GM23338 (cell line): ENCODE measurements around the gene CSRNP3. TPM values are rescaled to one million over a fixed set of nuclear protein-coding genes. Genes with fewer than 3 reads are reported as not detected.

Source experiments
- ATAC-seq: fragments of 200-7000 bp; cut with Tn5 transposase; 3 replicates; pipeline ENCODE4 v1.9.1; 2020
- DNase-seq: peaks from one replicate; pipeline ENCODE4 v3.0.0-alpha.2; 2015; ENCODE audit warnings: low spot score
- H2AFZ ChIP-seq: fragments of 200-600 bp; sonication (generic); 2 replicates; pipeline ENCODE4 v1.8.0; 2016; ENCODE audit warnings: antibody characterized with exemption, mild to moderate bottlenecking, moderate library complexity
- H3F3A ChIP-seq: fragments of 200-600 bp; sonication (generic); replicated peaks from 2 replicates; pipeline ENCODE4 v1.8.0; 2017; ENCODE audit warnings: antibody characterized with exemption, mixed run types, low read depth
- H3K27ac ChIP-seq: fragments of 200-600 bp; sonication (generic); 2 replicates; pipeline ENCODE4 v1.6.1; 2016; ENCODE audit warnings: low read depth
- H3K27me3 ChIP-seq: fragments of 200-600 bp; sonication (generic); 2 replicates; pipeline ENCODE4 v1.8.0; 2016; ENCODE audit warnings: mild to moderate bottlenecking, mixed run types, moderate library complexity; ENCODE audit not compliant: insufficient read depth
- H3K36me3 ChIP-seq: fragments of 200-600 bp; sonication (generic); 2 replicates; pipeline ENCODE4 v1.8.0; 2016; ENCODE audit warnings: mild to moderate bottlenecking; ENCODE audit not compliant: insufficient read depth
- H3K4me1 ChIP-seq: fragments of 200-600 bp; sonication (generic); 2 replicates; pipeline ENCODE4 v1.8.0; 2016; ENCODE audit warnings: mild to moderate bottlenecking, moderate library complexity; ENCODE audit not compliant: insufficient read depth
- H3K4me2 ChIP-seq: fragments of 200-600 bp; sonication (generic); 2 replicates; pipeline ENCODE4 v1.7.1; 2017; ENCODE audit warnings: mixed run types
- H3K4me3 ChIP-seq: fragments of 200-600 bp; sonication (generic); 2 replicates; pipeline ENCODE4 v1.6.1; 2016; ENCODE audit warnings: mixed run types
- H3K79me2 ChIP-seq: fragments of 200-600 bp; sonication (generic); replicated peaks from 2 replicates; pipeline ENCODE4 v1.8.0; 2017; ENCODE audit warnings: mild to moderate bottlenecking; ENCODE audit not compliant: insufficient read depth
- H3K9me2 ChIP-seq: fragments of 200-600 bp; sonication (generic); 2 replicates; pipeline ENCODE4 v1.8.0; 2017; ENCODE audit not compliant: insufficient read depth
- H4K20me1 ChIP-seq: fragments of 200-600 bp; sonication (generic); replicated peaks from 2 replicates; pipeline ENCODE4 v1.8.0; 2017; ENCODE audit warnings: mild to moderate bottlenecking; ENCODE audit not compliant: insufficient read depth
- H3K27ac Mint-ChIP-seq: 2 replicates; pipeline ENCODE4 v1.8.0; 2020; ENCODE audit warnings: inconsistent platforms, mild to moderate bottlenecking, moderate library complexity, mixed read lengths
- H3K27me3 Mint-ChIP-seq: 3 replicates; pipeline ENCODE4 v1.8.0; 2022; ENCODE audit warnings: low read depth, mild to moderate bottlenecking, moderate library complexity, mixed read lengths, inconsistent platforms; ENCODE audit not compliant: insufficient read depth, poor library complexity
- H3K36me3 Mint-ChIP-seq: 3 replicates; pipeline ENCODE4 v1.8.0; 2021; ENCODE audit warnings: low read depth, mild to moderate bottlenecking, inconsistent platforms, moderate library complexity, mixed read lengths
- H3K4me1 Mint-ChIP-seq: 3 replicates; pipeline ENCODE4 v1.8.0; 2020; ENCODE audit warnings: mild to moderate bottlenecking, inconsistent platforms, mixed read lengths
- H3K4me3 Mint-ChIP-seq: 3 replicates; pipeline ENCODE4 v1.8.0; 2021; ENCODE audit warnings: moderate library complexity, mild to moderate bottlenecking, inconsistent platforms, mixed read lengths
- H3K9me3 Mint-ChIP-seq: 3 replicates; pipeline ENCODE4 v1.8.0; 2020; ENCODE audit warnings: moderate library complexity, mild to moderate bottlenecking, inconsistent platforms, mixed read lengths
- CREB1 ChIP-seq: fragments of 250-450 bp; sonication (Bioruptor Pico); IDR thresholded peaks from 2 replicates; pipeline ENCODE4 v1.5.0; 2020; ENCODE audit warnings: low read depth, mild to moderate bottlenecking, moderate library complexity
- CTCF ChIP-seq, 2 experiments: fragments of 200-600 bp in 1 of 2; sonication (generic) in 1 of 2; conservative IDR thresholded peaks; 2 replicates each; pipeline versions ENCODE4 v1.5.1 to v1.6.1; 2016 to 2017; ENCODE audit warnings: antibody characterized with exemption in 2 of 2, low read depth in 2 of 2, mild to moderate bottlenecking in 2 of 2, moderate library complexity in 1 of 2
- EZH2phosphoT487 ChIP-seq: fragments of 200-600 bp; sonication (generic); IDR thresholded peaks from one replicate; pipeline ENCODE4 v1.8.1; 2018; ENCODE audit warnings: antibody characterized with exemption; ENCODE audit not compliant: unreplicated experiment
- JUNB ChIP-seq: IDR thresholded peaks from one replicate; pipeline ENCODE4 v1.6.1; 2016; ENCODE audit warnings: antibody characterized with exemption; ENCODE audit not compliant: unreplicated experiment
- NANOG ChIP-seq: IDR thresholded peaks from 2 replicates; pipeline ENCODE4 v1.6.1; 2016; ENCODE audit warnings: antibody characterized with exemption, borderline replicate concordance
- POLR2AphosphoS5 ChIP-seq: IDR thresholded peaks from 2 replicates; pipeline ENCODE4 v1.6.1; 2016; ENCODE audit warnings: antibody characterized with exemption, low read depth
- REST ChIP-seq: IDR thresholded peaks from one replicate; pipeline ENCODE4 v1.6.1; 2018; ENCODE audit warnings: antibody characterized with exemption; ENCODE audit not compliant: unreplicated experiment
- ZNF114 ChIP-seq: fragments of 250-450 bp; sonication (Bioruptor Pico); IDR thresholded peaks from 2 replicates; pipeline ENCODE4 v1.5.0; 2020; ENCODE audit warnings: mild to moderate bottlenecking, moderate library complexity
- ZNF331 ChIP-seq: fragments of 250-450 bp; sonication (Bioruptor Pico); IDR thresholded peaks from 2 replicates; pipeline ENCODE4 v1.5.0; 2020; ENCODE audit warnings: low read depth, mild to moderate bottlenecking, moderate library complexity
- polyA plus RNA-seq: library from polyadenylated mRNA; unstranded; fragments of >200 nt; fragmentation: Nextera tagmentation; extraction: Ambion mirVana; gene quantifications from 2 replicates; pipeline ENCODE4 v1.2.1, GENCODE V29; 2016
- total RNA-seq: library from RNA; depleted of rRNA; stranded (reverse); fragments of >200 nt; shearing (Covaris generic); gene quantifications from 2 replicates; pipeline ENCODE4 v1.2.3, GENCODE V29; 2014
- TF ChIP-seq, protein P1 (sequence below): IDR thresholded peaks from 2 replicates; pipeline ENCODE4 v1.6.1; 2016; ENCODE audit warnings: antibody characterized with exemption
- TF ChIP-seq, protein P2 (sequence below): fragments of 250-450 bp; sonication (Bioruptor Pico); IDR thresholded peaks from 2 replicates; pipeline ENCODE4 v1.5.0; 2020; ENCODE audit warnings: mild to moderate bottlenecking, moderate library complexity

CSRNP3 gene
- total and polyA plus RNA-seq, 2 experiments from 2014 or later = 3.8 to 6.8 TPM

DNA sequence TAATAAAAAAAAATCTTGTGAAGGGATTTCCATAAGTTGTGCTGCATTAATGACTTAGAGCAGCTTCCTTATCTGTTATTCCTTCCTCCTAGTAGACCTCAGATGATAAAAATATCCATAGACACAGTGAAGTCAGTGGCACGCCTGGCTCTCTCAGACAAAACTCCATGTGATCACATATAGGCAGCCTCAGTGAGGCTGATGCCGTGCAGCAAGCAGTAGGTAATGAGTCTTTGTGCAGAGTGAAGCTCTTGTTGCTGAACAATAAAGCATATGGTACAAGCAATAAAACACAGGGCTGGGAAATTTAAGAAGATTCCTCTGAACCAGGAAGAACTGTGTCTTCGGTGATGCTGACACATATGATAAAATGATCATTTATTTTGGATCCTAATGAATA is 102.7 kb downstream of the CSRNP3 start:
- peak overlapping the region; percentile 23; the same call in 1 of the 2 replicates for H3K27ac Mint-ChIP-seq
- Histone ChIP-seq H3K4me1 (peaks cover 9% of the 10 kb centered on the region), H3K4me2 (no peak overlapping the region), H3K4me3 (no peak overlapping the region), H2AFZ (no peak overlapping the region), H3K9me2 (no peaks in the 10 kb centered on the region), H3F3A (no peaks in the 10 kb centered on the region), H3K36me3 (no peaks in the 10 kb centered on the region), H3K79me2 (no peaks in the 10 kb centered on the region), H3K27ac (peak overlapping the region; percentile 24; the same call in 1 of the 2 replicates), H3K27me3 (no peaks in the 10 kb centered on the region), H4K20me1 (no peaks in the 10 kb centered on the region)
- H3K4me1 Mint-ChIP-seq = peaks cover 20% of the 10 kb centered on the region
- ATAC-seq = no peak
- no peak overlapping the region for H3K4me3 Mint-ChIP-seq
- H3K27me3 Mint-ChIP-seq = no peaks in the 10 kb centered on the region
- H3K36me3 Mint-ChIP-seq = no peaks in the 10 kb centered on the region
- H3K9me3 Mint-ChIP-seq = no peaks in the 10 kb centered on the region
- TF ChIP-seq CREB1 = no peak
- no peak for TF ChIP-seq JUNB
- no peak for TF ChIP-seq POLR2AphosphoS5
- TF ChIP-seq NANOG = no peak
- TF ChIP-seq EZH2phosphoT487 = no peak
- TF ChIP-seq ZNF114 (CRISPR knock-in tag) = no peak
- TF ChIP-seq, protein P1, sequence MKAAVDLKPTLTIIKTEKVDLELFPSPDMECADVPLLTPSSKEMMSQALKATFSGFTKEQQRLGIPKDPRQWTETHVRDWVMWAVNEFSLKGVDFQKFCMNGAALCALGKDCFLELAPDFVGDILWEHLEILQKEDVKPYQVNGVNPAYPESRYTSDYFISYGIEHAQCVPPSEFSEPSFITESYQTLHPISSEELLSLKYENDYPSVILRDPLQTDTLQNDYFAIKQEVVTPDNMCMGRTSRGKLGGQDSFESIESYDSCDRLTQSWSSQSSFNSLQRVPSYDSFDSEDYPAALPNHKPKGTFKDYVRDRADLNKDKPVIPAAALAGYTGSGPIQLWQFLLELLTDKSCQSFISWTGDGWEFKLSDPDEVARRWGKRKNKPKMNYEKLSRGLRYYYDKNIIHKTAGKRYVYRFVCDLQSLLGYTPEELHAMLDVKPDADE = no peak
- no peak for TF ChIP-seq ZNF331 (CRISPR knock-in tag)
- TF ChIP-seq REST = no peak
- TF ChIP-seq, protein P2, sequence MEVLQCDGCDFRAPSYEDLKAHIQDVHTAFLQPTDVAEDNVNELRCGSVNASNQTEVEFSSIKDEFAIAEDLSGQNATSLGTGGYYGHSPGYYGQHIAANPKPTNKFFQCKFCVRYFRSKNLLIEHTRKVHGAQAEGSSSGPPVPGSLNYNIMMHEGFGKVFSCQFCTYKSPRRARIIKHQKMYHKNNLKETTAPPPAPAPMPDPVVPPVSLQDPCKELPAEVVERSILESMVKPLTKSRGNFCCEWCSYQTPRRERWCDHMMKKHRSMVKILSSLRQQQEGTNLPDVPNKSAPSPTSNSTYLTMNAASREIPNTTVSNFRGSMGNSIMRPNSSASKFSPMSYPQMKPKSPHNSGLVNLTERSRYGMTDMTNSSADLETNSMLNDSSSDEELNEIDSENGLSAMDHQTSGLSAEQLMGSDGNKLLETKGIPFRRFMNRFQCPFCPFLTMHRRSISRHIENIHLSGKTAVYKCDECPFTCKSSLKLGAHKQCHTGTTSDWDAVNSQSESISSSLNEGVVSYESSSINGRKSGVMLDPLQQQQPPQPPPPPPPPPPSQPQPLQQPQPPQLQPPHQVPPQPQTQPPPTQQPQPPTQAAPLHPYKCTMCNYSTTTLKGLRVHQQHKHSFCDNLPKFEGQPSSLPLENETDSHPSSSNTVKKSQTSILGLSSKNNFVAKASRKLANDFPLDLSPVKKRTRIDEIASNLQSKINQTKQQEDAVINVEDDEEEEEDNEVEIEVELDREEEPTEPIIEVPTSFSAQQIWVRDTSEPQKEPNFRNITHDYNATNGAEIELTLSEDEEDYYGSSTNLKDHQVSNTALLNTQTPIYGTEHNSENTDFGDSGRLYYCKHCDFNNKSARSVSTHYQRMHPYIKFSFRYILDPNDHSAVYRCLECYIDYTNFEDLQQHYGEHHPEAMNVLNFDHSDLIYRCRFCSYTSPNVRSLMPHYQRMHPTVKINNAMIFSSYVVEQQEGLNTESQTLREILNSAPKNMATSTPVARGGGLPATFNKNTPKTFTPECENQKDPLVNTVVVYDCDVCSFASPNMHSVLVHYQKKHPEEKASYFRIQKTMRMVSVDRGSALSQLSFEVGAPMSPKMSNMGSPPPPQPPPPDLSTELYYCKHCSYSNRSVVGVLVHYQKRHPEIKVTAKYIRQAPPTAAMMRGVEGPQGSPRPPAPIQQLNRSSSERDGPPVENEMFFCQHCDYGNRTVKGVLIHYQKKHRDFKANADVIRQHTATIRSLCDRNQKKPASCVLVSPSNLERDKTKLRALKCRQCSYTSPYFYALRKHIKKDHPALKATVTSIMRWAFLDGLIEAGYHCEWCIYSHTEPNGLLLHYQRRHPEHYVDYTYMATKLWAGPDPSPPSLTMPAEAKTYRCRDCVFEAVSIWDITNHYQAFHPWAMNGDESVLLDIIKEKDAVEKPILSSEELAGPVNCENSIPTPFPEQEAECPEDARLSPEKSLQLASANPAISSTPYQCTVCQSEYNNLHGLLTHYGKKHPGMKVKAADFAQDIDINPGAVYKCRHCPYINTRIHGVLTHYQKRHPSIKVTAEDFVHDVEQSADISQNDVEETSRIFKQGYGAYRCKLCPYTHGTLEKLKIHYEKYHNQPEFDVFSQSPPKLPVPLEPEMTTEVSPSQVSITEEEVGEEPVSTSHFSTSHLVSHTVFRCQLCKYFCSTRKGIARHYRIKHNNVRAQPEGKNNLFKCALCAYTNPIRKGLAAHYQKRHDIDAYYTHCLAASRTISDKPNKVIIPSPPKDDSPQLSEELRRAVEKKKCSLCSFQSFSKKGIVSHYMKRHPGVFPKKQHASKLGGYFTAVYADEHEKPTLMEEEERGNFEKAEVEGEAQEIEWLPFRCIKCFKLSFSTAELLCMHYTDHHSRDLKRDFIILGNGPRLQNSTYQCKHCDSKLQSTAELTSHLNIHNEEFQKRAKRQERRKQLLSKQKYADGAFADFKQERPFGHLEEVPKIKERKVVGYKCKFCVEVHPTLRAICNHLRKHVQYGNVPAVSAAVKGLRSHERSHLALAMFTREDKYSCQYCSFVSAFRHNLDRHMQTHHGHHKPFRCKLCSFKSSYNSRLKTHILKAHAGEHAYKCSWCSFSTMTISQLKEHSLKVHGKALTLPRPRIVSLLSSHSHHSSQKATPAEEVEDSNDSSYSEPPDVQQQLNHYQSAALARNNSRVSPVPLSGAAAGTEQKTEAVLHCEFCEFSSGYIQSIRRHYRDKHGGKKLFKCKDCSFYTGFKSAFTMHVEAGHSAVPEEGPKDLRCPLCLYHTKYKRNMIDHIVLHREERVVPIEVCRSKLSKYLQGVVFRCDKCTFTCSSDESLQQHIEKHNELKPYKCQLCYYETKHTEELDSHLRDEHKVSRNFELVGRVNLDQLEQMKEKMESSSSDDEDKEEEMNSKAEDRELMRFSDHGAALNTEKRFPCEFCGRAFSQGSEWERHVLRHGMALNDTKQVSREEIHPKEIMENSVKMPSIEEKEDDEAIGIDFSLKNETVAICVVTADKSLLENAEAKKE (CRISPR knock-in tag) = no peak
- TF ChIP-seq CTCF (conservative IDR thresholded peaks at IDR 0.05; ENCODE audit: low read depth in 2 of 2) = no peak
- no peak for DNase-seq
